Measurements from ENCODE around the gene NOS1. TPM values are rescaled to one million over a fixed set of nuclear protein-coding genes. Genes with fewer than 3 reads are reported as not detected.

Gene NOS1
- total RNA-seq, 4 donors from 2014 or later, result not detected

DNA sequence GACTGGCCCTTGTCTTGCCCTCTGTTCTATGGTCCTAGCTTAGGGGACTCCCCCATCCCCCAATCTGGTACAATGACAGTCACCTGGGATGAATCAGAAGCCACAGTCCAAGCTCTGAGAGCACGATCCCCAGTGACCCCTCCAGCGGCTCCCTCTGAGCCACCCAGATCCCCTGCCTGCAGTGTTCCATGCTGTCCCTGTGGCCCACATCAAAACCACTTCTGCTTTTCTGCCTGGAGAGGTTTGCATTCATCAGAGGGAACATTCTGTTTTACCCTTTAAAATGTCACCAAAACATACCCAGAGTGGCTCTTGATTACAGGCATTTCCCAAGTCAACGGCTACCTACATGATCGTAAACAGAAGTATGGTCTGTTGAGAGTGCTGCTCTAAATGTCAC is 47.5 kb downstream of the NOS1 start:
- TF ChIP-seq, protein P1, sequence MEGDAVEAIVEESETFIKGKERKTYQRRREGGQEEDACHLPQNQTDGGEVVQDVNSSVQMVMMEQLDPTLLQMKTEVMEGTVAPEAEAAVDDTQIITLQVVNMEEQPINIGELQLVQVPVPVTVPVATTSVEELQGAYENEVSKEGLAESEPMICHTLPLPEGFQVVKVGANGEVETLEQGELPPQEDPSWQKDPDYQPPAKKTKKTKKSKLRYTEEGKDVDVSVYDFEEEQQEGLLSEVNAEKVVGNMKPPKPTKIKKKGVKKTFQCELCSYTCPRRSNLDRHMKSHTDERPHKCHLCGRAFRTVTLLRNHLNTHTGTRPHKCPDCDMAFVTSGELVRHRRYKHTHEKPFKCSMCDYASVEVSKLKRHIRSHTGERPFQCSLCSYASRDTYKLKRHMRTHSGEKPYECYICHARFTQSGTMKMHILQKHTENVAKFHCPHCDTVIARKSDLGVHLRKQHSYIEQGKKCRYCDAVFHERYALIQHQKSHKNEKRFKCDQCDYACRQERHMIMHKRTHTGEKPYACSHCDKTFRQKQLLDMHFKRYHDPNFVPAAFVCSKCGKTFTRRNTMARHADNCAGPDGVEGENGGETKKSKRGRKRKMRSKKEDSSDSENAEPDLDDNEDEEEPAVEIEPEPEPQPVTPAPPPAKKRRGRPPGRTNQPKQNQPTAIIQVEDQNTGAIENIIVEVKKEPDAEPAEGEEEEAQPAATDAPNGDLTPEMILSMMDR (IDR thresholded peaks at IDR 0.05; ENCODE audit: low read depth), result no peak

DNA sequence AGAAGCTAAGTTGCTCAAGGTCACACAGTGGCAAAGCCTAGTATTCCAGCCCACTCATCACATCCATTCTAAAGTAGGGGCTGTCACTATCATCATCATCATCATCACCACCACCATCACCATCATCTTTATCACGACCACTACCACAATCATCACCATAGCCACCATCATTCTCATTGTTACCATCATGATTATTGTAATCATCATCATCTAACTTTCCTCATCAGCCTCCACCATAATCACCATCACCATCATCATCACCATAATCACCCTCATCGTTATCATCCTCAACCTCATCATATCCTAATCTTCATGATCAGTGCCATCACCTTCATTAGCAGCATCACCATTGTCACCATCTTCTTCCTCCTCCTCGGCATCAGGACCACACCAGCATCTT is 48.7 kb downstream of the NOS1 start:
- TF ChIP-seq, protein P1 (IDR thresholded peaks at IDR 0.05; ENCODE audit: low read depth), result no peak

GRCh38 chr12:117309276-117309925 is 52.0 kb downstream of the NOS1 start:
- TF ChIP-seq, protein P1 (IDR thresholded peaks at IDR 0.05; ENCODE audit: low read depth), result no peak

- TF ChIP-seq, protein P1 (IDR thresholded peaks at IDR 0.05; ENCODE audit: low read depth), result no peak
Measured at GRCh38 chr12:117300174-117300573, 61.3 kb downstream of the NOS1 start.

- TF ChIP-seq, protein P1 (IDR thresholded peaks at IDR 0.05; ENCODE audit: low read depth), result no peak
Measured at GRCh38 chr12:117298648-117299225, 62.7 kb downstream of the NOS1 start.

- TF ChIP-seq, protein P1 (IDR thresholded peaks at IDR 0.05; ENCODE audit: low read depth), result no peak
Measured at GRCh38 chr12:117298191-117298590, 63.2 kb downstream of the NOS1 start.

DNA sequence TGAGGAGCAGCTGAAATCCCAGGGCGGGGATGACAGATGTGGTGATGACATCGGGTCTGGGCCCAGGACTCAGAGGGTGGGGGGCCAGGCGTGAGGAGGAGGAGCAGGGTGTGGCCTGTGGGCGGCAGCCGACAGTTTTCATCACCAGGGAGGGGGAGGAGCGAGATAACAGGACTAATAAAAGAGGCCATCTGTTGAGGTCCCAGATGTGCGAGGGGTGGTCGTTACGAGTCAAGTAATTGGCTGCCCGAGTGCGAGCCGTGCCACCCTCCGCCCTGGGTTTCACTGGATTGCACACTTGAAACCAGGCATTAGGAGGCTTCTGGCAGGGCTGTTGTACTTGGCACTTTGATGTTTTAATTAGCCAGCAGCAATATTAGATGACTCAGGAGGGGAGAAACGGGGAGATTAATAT is 67.2 kb downstream of the NOS1 start:
- TF ChIP-seq, protein P1 (IDR thresholded peaks at IDR 0.05; ENCODE audit: low read depth), result no peak
